PC-9 (cell line): ENCODE data around the gene PTPN22. TPM values are rescaled to one million over a fixed set of nuclear protein-coding genes. Genes with fewer than 3 reads are reported as not detected.

Source experiments
- BruUV-seq: library from RNA; stranded (reverse); fragments of 400-500 nt; replicated peaks from 2 replicates; lab custom pipeline; 2021; lab: Mats Ljungman, UMichigan
- CTCF ChIA-PET: fragments of 300-600 bp; sonication (Branson Sonifier 250); formaldehyde crosslinking; loops from one replicate; lab custom pipeline; 2022; ENCODE audit warnings: antibody characterized with exemption; lab: Charles Lee
- POLR2A ChIA-PET: fragments of 300-600 bp; sonication (Branson Sonifier 250); formaldehyde crosslinking; loops from one replicate; lab custom pipeline; 2022; ENCODE audit warnings: antibody characterized with exemption; ENCODE audit not compliant: unreplicated experiment; lab: Charles Lee
- DNase-seq, 2 experiments: peaks; one replicate each; pipeline versions ENCODE4 v3.0.0 to v3.0.0-alpha.2; 2015 to 2022; ENCODE audit warnings: mixed read lengths in 1 of 2
- H2AFZ ChIP-seq: fragments of 200-600 bp; sonication (generic); 2 replicates; pipeline ENCODE4 v1.8.1; 2017; ENCODE audit warnings: antibody characterized with exemption
- H3F3A ChIP-seq: fragments of 200-600 bp; sonication (generic); 2 replicates; pipeline ENCODE4 v1.8.1; 2017; ENCODE audit warnings: antibody characterized with exemption, mild to moderate bottlenecking, low read depth; ENCODE audit not compliant: insufficient read depth
- H3K27ac ChIP-seq: fragments of 200-600 bp; sonication (generic); 2 replicates; pipeline ENCODE4 v1.6.1; 2016; ENCODE audit warnings: mixed run types
- H3K27me3 ChIP-seq: fragments of 200-600 bp; sonication (generic); 2 replicates; pipeline ENCODE4 v1.6.1; 2016; ENCODE audit warnings: low read depth, mixed run types; ENCODE audit not compliant: insufficient read depth
- H3K36me3 ChIP-seq: fragments of 200-600 bp; sonication (generic); 2 replicates; pipeline ENCODE4 v1.6.1; 2016; ENCODE audit warnings: low read depth, mixed run types
- H3K4me1 ChIP-seq: fragments of 200-600 bp; sonication (generic); replicated peaks from 2 replicates; pipeline ENCODE4 v1.6.1; 2016; ENCODE audit warnings: mixed run types; ENCODE audit not compliant: insufficient read depth
- H3K4me2 ChIP-seq: fragments of 200-600 bp; sonication (generic); 2 replicates; pipeline ENCODE4 v1.6.1; 2017; ENCODE audit warnings: mixed run types
- H3K4me3 ChIP-seq: fragments of 200-600 bp; sonication (generic); 2 replicates; pipeline ENCODE4 v1.6.1; 2016; ENCODE audit warnings: mixed run types
- H3K79me2 ChIP-seq: fragments of 200-600 bp; sonication (generic); 2 replicates; pipeline ENCODE4 v1.6.1; 2017; ENCODE audit warnings: low read depth, mixed run types
- H3K9me2 ChIP-seq: fragments of 200-600 bp; sonication (generic); 2 replicates; pipeline ENCODE4 v1.8.1; 2017; ENCODE audit warnings: mild to moderate bottlenecking; ENCODE audit not compliant: insufficient read depth
- H3K9me3 ChIP-seq: fragments of 200-600 bp; sonication (generic); 2 replicates; pipeline ENCODE4 v1.8.1; 2016; ENCODE audit warnings: low read depth; ENCODE audit not compliant: insufficient read depth
- H4K20me1 ChIP-seq: fragments of 200-600 bp; sonication (generic); 2 replicates; pipeline ENCODE4 v1.8.1; 2017; ENCODE audit not compliant: insufficient read depth
- CTCF ChIP-seq: fragments of 200-600 bp; sonication (generic); conservative IDR thresholded peaks from 2 replicates; pipeline ENCODE4 v1.6.1; 2017; ENCODE audit warnings: mixed run types, antibody characterized with exemption, mild to moderate bottlenecking, moderate library complexity
- EZH2 ChIP-seq: fragments of 200-600 bp; sonication (generic); IDR thresholded peaks from 2 replicates; pipeline ENCODE4 v1.8.0; 2017; ENCODE audit warnings: antibody characterized with exemption, low read depth
- intact Hi-C: fragments of 100-400 bp; cut with micrococcal nuclease; formaldehyde crosslinking; loops from one replicate; pipeline ENCODE4 v1.10.0; 2022; ENCODE audit not compliant: unreplicated experiment
- total RNA-seq: library from RNA; stranded (reverse); gene quantifications from 2 replicates; pipeline ENCODE4 v1.2.3, GENCODE V29; 2021

PTPN22 gene
- total RNA-seq, 1 experiment from 2014 or later = 0.11 TPM

GRCh38 chr1:113875714-113876113, 4.2 kb upstream of the PTPN22 start:
- BruUV-seq = no TSS peak
- no peak for DNase-seq
- Histone ChIP-seq H3K9me3 (peaks cover 3% of the 10 kb centered on the region; the same call in 1 of the 2 replicates), H3K9me2 (no peaks in the 10 kb centered on the region), H3F3A (peaks cover 13% of the 10 kb centered on the region), H3K79me2 (no peaks in the 10 kb centered on the region), H3K36me3 (no peaks in the 10 kb centered on the region), H3K27ac (no peak overlapping the region), H3K27me3 (no peaks in the 10 kb centered on the region), H4K20me1 (no peaks in the 10 kb centered on the region), H3K4me3 (no peak overlapping the region), H3K4me2 (no peak overlapping the region), H3K4me1 (peaks cover 26% of the 10 kb centered on the region; the same call in 1 of the 2 replicates), H2AFZ (no peak overlapping the region)
- TF ChIP-seq CTCF (no peak), EZH2 (no peak)
- intact Hi-C loops = no loop called here
- CTCF ChIA-PET = no interaction called here
- POLR2A ChIA-PET = no interaction called here

- Histone ChIP-seq H3K4me3 (no peak overlapping the region), H3F3A (peaks cover 13% of the 10 kb centered on the region), H2AFZ (no peak overlapping the region), H3K36me3 (no peaks in the 10 kb centered on the region), H3K4me2 (0 out of 2 replicates have a peak overlapping the region, but pooled peaks have one; percentile 6), H4K20me1 (no peaks in the 10 kb centered on the region), H3K4me1 (peaks cover 26% of the 10 kb centered on the region; the same call in 1 of the 2 replicates), H3K9me3 (peaks cover 3% of the 10 kb centered on the region; the same call in 1 of the 2 replicates), H3K9me2 (no peaks in the 10 kb centered on the region), H3K79me2 (no peaks in the 10 kb centered on the region), H3K27ac (peak overlapping the region; percentile 34), H3K27me3 (no peaks in the 10 kb centered on the region)
- POLR2A ChIA-PET = interaction anchor here (0.7 kb wide), 2 partner anchors 57 to 58 kb away, joined by 6 to 8 read pairs; no protein-coding TSS in a partner anchor
- BruUV-seq = no TSS peak
- TF ChIP-seq CTCF (0 out of 2 replicates have a peak, but pooled peaks have one; percentile 29), EZH2 (no peak)
- DNase-seq = peak in 1 of 2 experiments; percentile 84
- intact Hi-C loops = no loop called here
- CTCF ChIA-PET = interaction anchor here (0.6 to 1.2 kb wide), 2 partner anchors 31 to 89 kb away, joined by 3 to 6 read pairs; partner anchors contain the start of genes AP4B1 and DCLRE1B
Observed at GRCh38 chr1:113874012-113874879, 2.7 kb upstream of the PTPN22 start.

- H3F3A ChIP-seq = peaks cover 13% of the 10 kb centered on the region
- peaks cover 26% of the 10 kb centered on the region; the same call in 1 of the 2 replicates for H3K4me1 ChIP-seq
- H2AFZ ChIP-seq = peak overlapping the region; percentile 15; the same call in 1 of the 2 replicates
- no peaks in the 10 kb centered on the region for H4K20me1 ChIP-seq
- intact Hi-C loops = no loop called here
- no peaks in the 10 kb centered on the region for H3K9me2 ChIP-seq
- no peak for DNase-seq
- BruUV-seq = no TSS peak
- H3K9me3 ChIP-seq = peaks cover 3% of the 10 kb centered on the region; the same call in 1 of the 2 replicates
- H3K27me3 ChIP-seq = no peaks in the 10 kb centered on the region
- H3K79me2 ChIP-seq = no peaks in the 10 kb centered on the region
- TF ChIP-seq CTCF = no peak
- TF ChIP-seq EZH2 = no peak
- no peak overlapping the region for H3K4me3 ChIP-seq
- POLR2A ChIA-PET = no interaction called here
- CTCF ChIA-PET = interaction anchor here (0.6 kb wide), 1 partner anchor 58 kb away, joined by 6 read pairs; no protein-coding TSS in a partner anchor
- no peak overlapping the region for H3K27ac ChIP-seq
- no peak overlapping the region for H3K4me2 ChIP-seq
- no peaks in the 10 kb centered on the region for H3K36me3 ChIP-seq
Observed at GRCh38 chr1:113872219-113872935, 865 bp upstream of the PTPN22 start.
